OCI-LY1 (cell line): ENCODE results near the gene ATXN1.

Experiments used
- H2AFZ ChIP-seq: fragments of 200-600 bp; sonication (generic), shearing (Covaris generic); 2 replicates; pipeline ENCODE4 v1.6.0; 2014; ENCODE audit warnings: antibody characterized with exemption, mild to moderate bottlenecking, low read length
- H3F3A ChIP-seq: fragments of 200-600 bp; sonication (generic), shearing (Covaris generic); 2 replicates; pipeline ENCODE4 v1.6.0; 2014; ENCODE audit warnings: mild to moderate bottlenecking, antibody characterized with exemption, low read length, moderate library complexity; ENCODE audit not compliant: insufficient read depth
- H3K27ac ChIP-seq: fragments of 200-600 bp; sonication (generic); 2 replicates; pipeline ENCODE4 v1.5.1; 2014; ENCODE audit warnings: low read length, mixed run types, mild to moderate bottlenecking, low read depth; ENCODE audit not compliant: poor library complexity, severe bottlenecking
- H3K27me3 ChIP-seq: fragments of 200-600 bp; sonication (generic); 2 replicates; pipeline ENCODE4 v1.6.0; 2014; ENCODE audit warnings: antibody characterized with exemption, mild to moderate bottlenecking, low read length, moderate library complexity; ENCODE audit not compliant: insufficient read depth
- H3K36me3 ChIP-seq: fragments of 200-600 bp; sonication (generic); 2 replicates; pipeline ENCODE4 v1.6.1; 2014; ENCODE audit warnings: mild to moderate bottlenecking, antibody characterized with exemption, low read length, moderate library complexity, mixed read lengths; ENCODE audit not compliant: insufficient read depth
- H3K4me1 ChIP-seq: fragments of 200-600 bp; sonication (generic); 2 replicates; pipeline ENCODE4 v1.5.1; 2014; ENCODE audit warnings: mild to moderate bottlenecking, low read length, moderate library complexity; ENCODE audit not compliant: insufficient read depth, severe bottlenecking
- H3K4me2 ChIP-seq: fragments of 200-600 bp; sonication (generic), shearing (Covaris generic); 2 replicates; pipeline ENCODE4 v1.6.1; 2014; ENCODE audit warnings: low read length
- H3K4me3 ChIP-seq: fragments of 200-600 bp; sonication (generic); 2 replicates; pipeline ENCODE4 v1.5.1; 2014; ENCODE audit warnings: low read length, low read depth, mild to moderate bottlenecking, mixed read lengths; ENCODE audit not compliant: poor library complexity, severe bottlenecking
- H3K79me2 ChIP-seq: fragments of 200-600 bp; shearing (Covaris generic); 2 replicates; pipeline ENCODE4 v1.6.1; 2016; ENCODE audit warnings: mixed run types, low read length, mixed read lengths; ENCODE audit not compliant: insufficient read depth
- H3K9ac ChIP-seq: fragments of 200-600 bp; sonication (generic), shearing (Covaris generic); 2 replicates; pipeline ENCODE4 v1.6.1; 2014; ENCODE audit warnings: mild to moderate bottlenecking, low read length, mixed read lengths
- H3K9me2 ChIP-seq: fragments of 200-600 bp; sonication (generic), shearing (Covaris generic); 2 replicates; pipeline ENCODE4 v1.6.1; 2014; ENCODE audit warnings: low read depth, mild to moderate bottlenecking, low read length, mixed read lengths
- H3K9me3 ChIP-seq: fragments of 200-600 bp; shearing (Covaris generic); 2 replicates; pipeline ENCODE4 v1.6.1; 2014; ENCODE audit warnings: low read length, mixed read lengths
- H4K20me1 ChIP-seq: fragments of 200-600 bp; sonication (generic), shearing (Covaris generic); 2 replicates; pipeline ENCODE4 v1.6.0; 2016; ENCODE audit warnings: mild to moderate bottlenecking, low read length; ENCODE audit not compliant: insufficient read depth
- EZH2 ChIP-seq: fragments of 200-600 bp; sonication (generic), shearing (Covaris generic); IDR thresholded peaks from 2 replicates; pipeline ENCODE4 v1.8.0; 2017; ENCODE audit warnings: borderline replicate concordance, mixed run types, mild to moderate bottlenecking, antibody characterized with exemption, low read length, moderate library complexity, mixed read lengths
- TF ChIP-seq, protein P1 (sequence below): fragments of 200-600 bp; sonication (generic), shearing (Covaris generic); IDR thresholded peaks from 2 replicates; pipeline ENCODE4 v1.5.1; 2017; ENCODE audit warnings: mild to moderate bottlenecking, antibody characterized with exemption, low read length, moderate library complexity, mixed read lengths

ATXN1 gene

DNA sequence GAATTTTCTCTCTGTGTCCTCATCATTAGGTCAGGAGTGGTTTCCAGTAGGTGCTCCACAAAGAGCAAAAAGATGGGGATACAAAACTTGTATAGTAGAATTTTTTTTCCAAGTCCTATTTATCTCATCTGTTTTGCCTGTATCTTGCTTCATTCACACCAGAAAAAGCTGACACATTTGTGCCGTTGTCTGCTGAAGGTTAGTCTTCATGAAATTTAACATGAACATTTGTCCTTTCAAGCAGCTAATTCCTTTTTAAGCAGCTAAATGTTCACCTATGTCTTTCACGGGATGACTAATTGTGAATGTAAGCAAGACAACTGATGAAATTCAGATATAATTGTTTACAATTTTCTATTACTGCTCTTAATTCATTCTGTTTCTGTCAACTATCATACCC, 83.8 kb downstream of the ATXN1 start:
- Histone ChIP-seq H3K4me1 (no peaks in the 10 kb centered on the region), H3K4me2 (no peak overlapping the region)

DNA sequence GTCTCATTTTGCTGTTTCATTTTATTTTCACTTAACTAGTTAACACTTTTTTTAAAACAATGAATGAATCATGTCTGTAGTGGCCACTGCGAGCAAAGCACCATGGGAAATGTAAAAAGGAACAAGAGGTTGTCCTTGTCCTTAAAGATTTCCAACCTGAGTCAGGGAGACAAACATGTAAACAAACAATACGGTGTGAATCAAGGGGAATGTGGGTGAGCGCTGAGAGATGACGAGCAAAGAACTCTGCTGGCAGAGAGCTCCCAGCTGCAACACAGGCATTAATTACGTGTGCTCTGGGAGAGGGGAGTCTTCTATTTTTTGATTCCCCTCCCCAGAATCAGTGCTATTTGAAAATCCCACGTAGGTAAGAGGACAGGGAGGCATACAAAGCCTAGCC, 84.3 kb downstream of the ATXN1 start:
- no peaks in the 10 kb centered on the region for H3K4me1 ChIP-seq
- H3K9me3 ChIP-seq: no peaks in the 10 kb centered on the region
- TF ChIP-seq, protein P1, sequence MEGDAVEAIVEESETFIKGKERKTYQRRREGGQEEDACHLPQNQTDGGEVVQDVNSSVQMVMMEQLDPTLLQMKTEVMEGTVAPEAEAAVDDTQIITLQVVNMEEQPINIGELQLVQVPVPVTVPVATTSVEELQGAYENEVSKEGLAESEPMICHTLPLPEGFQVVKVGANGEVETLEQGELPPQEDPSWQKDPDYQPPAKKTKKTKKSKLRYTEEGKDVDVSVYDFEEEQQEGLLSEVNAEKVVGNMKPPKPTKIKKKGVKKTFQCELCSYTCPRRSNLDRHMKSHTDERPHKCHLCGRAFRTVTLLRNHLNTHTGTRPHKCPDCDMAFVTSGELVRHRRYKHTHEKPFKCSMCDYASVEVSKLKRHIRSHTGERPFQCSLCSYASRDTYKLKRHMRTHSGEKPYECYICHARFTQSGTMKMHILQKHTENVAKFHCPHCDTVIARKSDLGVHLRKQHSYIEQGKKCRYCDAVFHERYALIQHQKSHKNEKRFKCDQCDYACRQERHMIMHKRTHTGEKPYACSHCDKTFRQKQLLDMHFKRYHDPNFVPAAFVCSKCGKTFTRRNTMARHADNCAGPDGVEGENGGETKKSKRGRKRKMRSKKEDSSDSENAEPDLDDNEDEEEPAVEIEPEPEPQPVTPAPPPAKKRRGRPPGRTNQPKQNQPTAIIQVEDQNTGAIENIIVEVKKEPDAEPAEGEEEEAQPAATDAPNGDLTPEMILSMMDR: no peak
- no peak for TF ChIP-seq EZH2
- no peak overlapping the region for H3K9ac ChIP-seq
- H3K27ac ChIP-seq: no peak overlapping the region
- H4K20me1 ChIP-seq: no peaks in the 10 kb centered on the region
- no peak overlapping the region for H3K4me3 ChIP-seq
- no peak overlapping the region for H2AFZ ChIP-seq
- H3F3A ChIP-seq: no peaks in the 10 kb centered on the region
- H3K36me3 ChIP-seq: no peaks in the 10 kb centered on the region
- H3K79me2 ChIP-seq: no peaks in the 10 kb centered on the region
- no peak overlapping the region for H3K4me2 ChIP-seq
- no peaks in the 10 kb centered on the region for H3K9me2 ChIP-seq
- no peaks in the 10 kb centered on the region for H3K27me3 ChIP-seq

More for the DNA sequence above, 83.8 kb downstream of the ATXN1 start:
- no peaks in the 10 kb centered on the region for H3K9me3 ChIP-seq
- H3K9me2 ChIP-seq: no peaks in the 10 kb centered on the region
- H4K20me1 ChIP-seq: no peaks in the 10 kb centered on the region
- no peaks in the 10 kb centered on the region for H3K27me3 ChIP-seq
- no peak overlapping the region for H3K27ac ChIP-seq
- H3K36me3 ChIP-seq: no peaks in the 10 kb centered on the region
- TF ChIP-seq, protein P1: no peak
- no peak for TF ChIP-seq EZH2
- no peak overlapping the region for H3K4me3 ChIP-seq
- H2AFZ ChIP-seq: no peak overlapping the region
- no peak overlapping the region for H3K9ac ChIP-seq
- H3K79me2 ChIP-seq: no peaks in the 10 kb centered on the region
- no peaks in the 10 kb centered on the region for H3F3A ChIP-seq

DNA sequence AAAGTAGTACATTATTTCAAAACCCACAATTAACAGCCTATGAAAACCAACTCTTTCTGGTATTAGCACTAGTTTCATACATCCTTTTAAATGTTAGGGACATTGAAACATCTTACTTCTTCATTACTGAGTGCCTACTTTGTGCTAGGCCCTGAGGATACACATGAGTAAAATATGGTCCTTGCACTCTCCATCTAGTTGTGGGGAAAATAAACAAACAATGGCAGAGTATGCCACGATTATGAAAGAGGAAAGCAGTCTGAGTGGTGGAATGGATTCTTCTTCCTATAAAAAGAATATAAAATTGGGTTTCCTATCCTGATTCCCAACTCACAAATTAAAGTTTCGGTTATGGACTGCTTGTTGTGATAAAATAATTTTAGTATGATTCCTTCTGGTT, 84.9 kb downstream of the ATXN1 start:
- no peak overlapping the region for H3K4me2 ChIP-seq
- no peaks in the 10 kb centered on the region for H3K9me3 ChIP-seq
- no peaks in the 10 kb centered on the region for H3K36me3 ChIP-seq
- H3K9me2 ChIP-seq: no peaks in the 10 kb centered on the region
- no peaks in the 10 kb centered on the region for H3F3A ChIP-seq
- H3K79me2 ChIP-seq: no peaks in the 10 kb centered on the region
- no peaks in the 10 kb centered on the region for H4K20me1 ChIP-seq
- H3K27me3 ChIP-seq: no peaks in the 10 kb centered on the region
- no peak overlapping the region for H2AFZ ChIP-seq
- H3K4me3 ChIP-seq: no peak overlapping the region
- H3K9ac ChIP-seq: no peak overlapping the region
- no peaks in the 10 kb centered on the region for H3K4me1 ChIP-seq
- TF ChIP-seq EZH2: no peak
- TF ChIP-seq, protein P1: no peak
- no peak overlapping the region for H3K27ac ChIP-seq
